GM12873 (cell line): ENCODE results near the gene PGM3.

Experiments
- CTCF ChIP-seq: IDR thresholded peaks from 2 replicates; pipeline ENCODE4 v1.5.1; 2012; ENCODE audit warnings: low read depth, mild to moderate bottlenecking, moderate library complexity, low read length, control low read depth; ENCODE audit not compliant: insufficient read depth; ENCODE audit errors: missing control alignments

Gene PGM3

GRCh38 chr6:83152913-83153312, 40.2 kb downstream of the PGM3 start:
- no peak for TF ChIP-seq CTCF

GRCh38 chr6:83151114-83151513, 42.0 kb downstream of the PGM3 start:
- no peak for TF ChIP-seq CTCF

GRCh38 chr6:83138758-83139157, 54.3 kb downstream of the PGM3 start:
- no peak for TF ChIP-seq CTCF

GRCh38 chr6:83138118-83138722, 54.8 kb downstream of the PGM3 start:
- TF ChIP-seq CTCF = no peak

GRCh38 chr6:83132121-83132520, 60.9 kb downstream of the PGM3 start:
- TF ChIP-seq CTCF = no peak

GRCh38 chr6:83127976-83128375, 65.1 kb downstream of the PGM3 start:
- TF ChIP-seq CTCF = no peak

GRCh38 chr6:83127258-83127657, 65.8 kb downstream of the PGM3 start:
- no peak for TF ChIP-seq CTCF
